Left cardiac atrium (tissue), 4 donors: ENCODE data around the gene TRPC4. TPM values are rescaled to one million over a fixed set of nuclear protein-coding genes. Genes with fewer than 3 reads are reported as not detected.

Source experiments
- ATAC-seq, 2 donors: fragments of 200-7000 bp; cut with Tn5 transposase; one replicate each; pipeline ENCODE4 v1.9.1; 2020; ENCODE audit warnings: mild to moderate bottlenecking in 2 of 2, moderate library complexity in 2 of 2
- DNase-seq: peaks from one replicate; pipeline ENCODE4 v3.0.0-alpha.2; 2020
- intact Hi-C, 2 donors: fragments of 100-400 bp; cut with DNase I; formaldehyde crosslinking; loops; one replicate each; pipeline versions ENCODE4 v1.14.1 to v1.15.1; 2022 to 2023
- total RNA-seq, 2 donors: library from RNA; stranded (reverse); fragmentation: NEBNext Ultra II Directional; extraction: Animal tissue kit (Norgen Biotek cat#: 25700); gene quantifications; one replicate each; pipeline ENCODE4 v1.2.1, GENCODE V29; 2021
- donor health status: DM: no; HTN: yes; CAD: no.
- donor health status: DM: no; HTN: yes; CAD: no; lungs with severe emphysema.
- donor health status: DM: yes; HTN: yes; CAD: no.
- donor health status: Dilated cardiomyopathy.

TRPC4 gene
- total RNA-seq, 2 donors from 2014 or later = 1.3 to 1.4 TPM

- DNase-seq (no peak), ATAC-seq (no peak)
- intact Hi-C loops = no loop called here
Observed at GRCh38 chr13:37751025-37751424, 118.5 kb downstream of the TRPC4 start.

- intact Hi-C loops = no loop called here
- no peak for ATAC-seq
- no peak for DNase-seq
Observed at GRCh38 chr13:37748913-37749312, 120.7 kb downstream of the TRPC4 start.

DNA sequence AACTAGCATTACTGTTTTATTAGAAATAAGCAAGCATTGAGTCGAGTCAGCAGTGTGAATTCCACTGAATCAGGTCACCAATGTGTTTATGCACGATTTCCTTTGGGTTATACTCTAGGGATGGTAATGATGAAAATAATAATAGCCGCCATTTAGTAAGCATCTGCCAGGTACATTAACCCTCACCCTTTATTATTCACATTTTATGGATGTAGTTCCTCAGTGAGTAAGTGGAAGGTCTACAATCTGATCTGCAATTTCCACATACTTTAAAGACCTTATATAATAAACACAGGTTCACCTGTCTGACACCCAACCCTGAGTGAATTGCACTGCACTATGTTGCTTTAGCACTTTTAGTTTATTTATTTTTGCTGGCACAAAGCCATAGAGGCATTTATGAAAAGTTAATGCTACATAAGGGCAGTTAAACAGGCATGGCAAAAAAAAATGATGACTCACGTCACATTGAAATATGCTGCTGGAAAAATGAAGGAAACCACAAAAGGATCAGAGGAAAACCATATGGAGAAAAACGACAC is 122.4 kb downstream of the TRPC4 start:
- ATAC-seq (no peak), DNase-seq (no peak)
- intact Hi-C loops = no loop called here

GRCh38 chr13:37741536-37741935 is 128.0 kb downstream of the TRPC4 start:
- DNase-seq (no peak), ATAC-seq (no peak)
- intact Hi-C loops = no loop called here

- ATAC-seq (no peak), DNase-seq (no peak)
- intact Hi-C loops = no loop called here
Observed at GRCh38 chr13:37736045-37736444, 133.5 kb downstream of the TRPC4 start.

DNA sequence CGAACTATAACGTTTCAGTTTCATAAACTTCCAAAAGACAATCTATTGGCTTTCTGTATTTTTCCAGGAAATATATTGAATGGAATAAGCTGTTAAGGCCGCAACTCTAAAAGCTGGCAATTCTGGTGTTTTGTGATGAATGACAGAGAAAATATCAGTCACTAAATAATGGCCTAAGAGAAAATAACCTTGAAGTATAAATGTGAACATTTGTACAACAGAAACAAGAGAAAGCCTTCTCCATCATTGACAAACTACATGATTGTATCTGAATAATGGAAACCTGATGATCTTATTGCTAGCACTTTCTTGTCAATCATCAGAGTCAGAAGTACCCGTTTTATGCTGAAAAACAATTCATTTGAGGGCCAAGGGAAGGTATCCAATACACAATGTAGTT is 134.3 kb downstream of the TRPC4 start:
- ATAC-seq (no peak), DNase-seq (no peak)
- intact Hi-C loops = no loop called here

DNA sequence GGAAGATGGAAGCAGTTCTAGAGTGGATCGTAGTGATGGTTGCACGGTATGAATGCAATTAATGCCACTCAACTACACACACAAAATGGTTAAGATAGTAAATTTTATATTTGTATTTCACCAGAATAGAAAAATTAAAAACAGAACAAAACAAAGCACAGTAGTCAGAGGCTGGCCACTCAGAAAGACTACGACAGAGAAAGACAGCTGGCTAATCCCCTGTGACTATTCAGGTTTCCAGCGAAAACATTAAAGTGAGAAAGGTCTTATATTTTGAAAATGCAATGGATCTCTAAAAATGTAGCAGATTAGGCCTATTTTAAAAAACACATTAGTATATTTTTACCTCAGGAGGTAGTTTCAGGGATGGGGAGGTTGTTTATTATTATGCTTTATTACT is 139.7 kb downstream of the TRPC4 start:
- no peak for DNase-seq
- intact Hi-C loops = no loop called here

GRCh38 chr13:37716420-37717195 is 153.0 kb downstream of the TRPC4 start:
- ATAC-seq (peak in 1 of 2 donors; percentile 21), DNase-seq (no peak)
- intact Hi-C loops = no loop called here

More for the DNA sequence above, 139.7 kb downstream of the TRPC4 start:
- no peak for ATAC-seq

DNA sequence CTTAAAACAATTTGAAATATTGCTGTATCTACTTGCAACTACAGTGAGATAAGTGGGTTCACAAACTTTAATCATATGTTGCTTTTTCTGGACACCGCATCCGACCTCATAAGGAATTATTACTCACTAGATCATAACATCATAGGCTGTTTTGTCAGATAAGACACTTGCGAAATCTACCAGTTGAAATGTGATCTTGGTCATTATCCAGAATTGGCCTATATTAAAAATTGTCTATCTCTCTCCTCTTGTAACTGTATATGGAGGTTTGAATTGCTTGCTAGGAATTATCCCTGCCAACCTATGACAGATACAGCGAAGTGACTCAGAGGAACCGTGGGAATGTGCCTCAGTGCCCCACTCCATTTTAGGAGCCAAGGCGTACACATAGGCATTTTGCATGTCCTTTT is 154.0 kb downstream of the TRPC4 start:
- intact Hi-C loops = no loop called here
- no peak for DNase-seq
- ATAC-seq = peak in 1 of 2 donors; percentile 79

DNA sequence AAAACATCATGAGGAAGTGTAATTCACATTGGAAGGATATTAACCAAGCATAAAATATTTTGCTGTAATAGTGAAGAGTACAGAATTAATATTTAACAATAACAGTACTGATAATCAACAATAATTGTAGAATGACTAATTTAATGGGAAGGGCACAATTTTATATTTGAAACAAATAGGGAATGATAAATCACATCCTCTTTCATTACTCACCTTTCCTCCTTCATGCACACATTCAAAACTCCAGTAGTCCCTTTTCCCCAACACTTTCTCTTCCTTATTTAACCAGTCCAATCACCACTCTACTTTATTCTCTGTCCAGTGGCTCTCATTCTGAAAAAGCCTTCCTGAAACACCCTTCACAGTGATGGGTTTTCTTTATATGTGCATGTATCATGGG is 160.3 kb downstream of the TRPC4 start:
- ATAC-seq = no peak
- intact Hi-C loops = no loop called here
- DNase-seq = no peak

DNA sequence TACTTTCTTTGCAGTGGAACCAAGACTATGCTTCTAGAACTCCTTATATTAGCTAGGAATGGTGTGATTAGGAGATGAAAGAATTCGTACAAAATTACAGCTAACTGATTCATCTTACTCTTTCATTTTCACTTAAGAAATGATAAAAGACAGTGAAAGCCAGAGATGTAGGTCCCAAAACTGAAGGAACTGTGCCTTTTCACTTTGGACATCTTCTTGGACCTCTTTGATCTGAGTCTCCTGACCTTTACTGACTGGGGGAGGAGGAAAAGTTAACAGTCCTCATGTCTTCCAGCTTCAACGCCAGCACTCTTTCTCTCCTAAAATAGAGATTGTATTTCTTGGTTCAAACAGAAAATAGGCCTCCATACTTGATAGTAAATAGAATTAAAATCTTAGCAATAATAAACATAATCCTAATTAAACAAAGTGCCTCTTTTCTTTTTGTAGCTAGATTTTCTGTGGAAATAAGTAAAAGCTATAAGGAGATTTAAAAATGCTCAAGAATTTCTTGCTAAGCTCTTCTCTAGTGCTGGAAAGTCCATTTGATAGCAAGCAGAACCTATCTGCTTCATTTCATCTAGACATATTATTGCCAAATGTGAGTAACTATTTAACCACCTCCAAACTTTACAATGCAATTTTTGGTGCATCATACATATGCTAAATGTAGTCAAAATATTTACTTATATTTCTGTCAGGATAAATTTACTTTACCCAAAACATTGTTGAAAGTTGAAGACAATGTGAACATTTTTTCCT is 161.7 kb downstream of the TRPC4 start:
- ATAC-seq (no peak), DNase-seq (no peak)

DNA sequence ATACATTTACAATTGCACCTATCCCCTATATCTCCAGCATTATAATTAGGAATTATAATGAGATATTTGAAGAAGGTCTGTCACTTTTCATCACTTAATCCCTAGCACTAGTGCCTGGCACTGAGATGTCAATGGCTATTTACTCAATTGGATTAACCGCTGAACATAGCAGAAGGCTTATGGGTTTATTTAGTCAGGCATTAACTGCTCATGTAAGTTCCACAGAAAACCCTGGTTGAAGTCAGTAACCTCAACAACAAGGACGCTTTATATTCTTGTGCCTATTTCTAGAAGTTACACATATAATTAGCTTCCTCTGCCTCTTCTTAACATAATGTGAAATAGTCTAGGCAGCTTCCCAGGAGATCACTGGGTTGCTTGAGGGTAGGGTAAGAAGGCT is 163.5 kb downstream of the TRPC4 start:
- ATAC-seq = no peak
- intact Hi-C loops = no loop called here
- DNase-seq = no peak

More for the DNA sequence above, 161.7 kb downstream of the TRPC4 start:
- intact Hi-C loops = no loop called here

DNA sequence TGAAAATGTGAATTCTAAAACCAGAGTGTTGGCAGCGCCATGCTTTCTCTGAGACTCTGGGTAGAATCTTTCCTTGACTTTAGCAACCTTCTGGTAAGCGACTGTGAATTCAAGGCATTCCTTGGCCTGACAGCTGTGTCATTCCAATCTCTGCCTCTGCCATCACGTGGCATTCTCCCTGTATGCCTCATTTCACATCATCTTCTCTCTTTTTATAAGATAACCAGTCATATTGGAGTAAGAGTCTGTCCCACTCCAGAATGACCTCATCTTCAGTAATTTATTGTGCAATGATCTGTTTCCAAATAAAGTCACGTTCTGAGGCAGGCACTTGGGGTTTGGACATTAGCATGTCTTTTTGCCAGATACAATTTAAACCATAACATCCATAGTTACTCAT is 167.6 kb downstream of the TRPC4 start:
- DNase-seq = peak; percentile 22
- ATAC-seq = peak in 1 of 2 donors; percentile 46
- intact Hi-C loops = no loop called here

GRCh38 chr13:37701306-37701705 is 168.3 kb downstream of the TRPC4 start:
- no peak for ATAC-seq
- intact Hi-C loops = no loop called here

GRCh38 chr13:37700887-37701286 is 168.7 kb downstream of the TRPC4 start:
- DNase-seq (no peak), ATAC-seq (no peak)
- intact Hi-C loops = no loop called here

More at GRCh38 chr13:37701306-37701705, 168.3 kb downstream of the TRPC4 start:
- DNase-seq = no peak

DNA sequence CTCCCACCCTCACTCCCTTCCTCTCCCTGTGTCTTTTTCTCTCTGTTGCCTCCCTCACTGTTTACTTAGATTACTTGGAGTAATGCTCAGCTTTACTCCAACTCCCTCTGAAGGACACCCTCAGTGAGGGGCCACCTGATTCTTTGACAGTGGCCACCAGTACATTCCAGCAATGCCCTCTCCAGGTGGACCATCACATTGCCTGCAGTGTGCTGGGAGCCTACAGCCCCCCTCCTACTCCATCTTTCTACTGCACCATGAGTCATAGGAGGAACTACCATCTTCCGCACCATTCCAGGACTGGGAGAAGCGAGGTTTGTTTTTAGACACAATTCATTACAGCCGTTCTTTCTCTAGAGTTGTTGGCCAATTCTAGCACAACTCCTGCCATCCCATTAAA is 174.4 kb downstream of the TRPC4 start:
- DNase-seq (no peak), ATAC-seq (no peak)
- intact Hi-C loops = no loop called here

DNA sequence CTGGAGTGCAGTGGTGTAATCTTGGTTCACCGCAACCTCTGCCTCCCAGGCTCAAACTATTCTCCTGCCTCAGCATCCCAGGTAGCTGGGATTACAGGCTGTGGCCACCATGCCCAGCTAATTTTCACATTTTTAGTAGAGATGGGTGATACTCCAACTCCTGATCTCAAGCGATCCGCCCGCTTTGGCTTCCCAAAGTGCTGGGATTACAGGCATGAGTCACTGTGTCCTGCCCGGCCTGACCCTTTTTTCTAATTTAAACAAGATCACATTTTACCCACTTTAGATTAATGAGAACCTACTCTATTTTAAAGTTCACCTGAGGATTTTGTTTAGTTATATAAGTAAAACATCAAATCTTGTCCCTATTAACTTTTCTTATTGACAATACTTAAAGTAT is 179.2 kb downstream of the TRPC4 start:
- intact Hi-C loops = no loop called here
- ATAC-seq = no peak
- no peak for DNase-seq

DNA sequence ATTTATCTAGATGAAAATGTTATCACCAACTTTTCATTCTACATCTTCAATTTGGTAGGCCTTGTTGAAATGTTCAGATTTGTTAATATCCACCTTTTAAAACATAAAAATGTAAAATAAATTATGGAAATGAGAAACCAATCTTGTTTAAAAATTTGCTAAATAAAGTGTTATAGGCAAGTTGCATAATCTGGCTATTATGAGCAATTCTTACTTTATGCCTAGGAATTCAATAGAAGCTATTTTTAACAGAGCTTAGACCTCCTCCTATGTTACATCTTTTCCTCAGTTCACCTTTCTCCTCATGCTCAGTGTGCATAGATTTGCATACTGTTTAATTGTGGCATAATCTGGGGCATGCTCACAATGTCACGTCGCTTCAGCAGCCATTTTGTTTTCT is 183.1 kb downstream of the TRPC4 start:
- intact Hi-C loops = no loop called here
- no peak for ATAC-seq

GRCh38 chr13:37685206-37685605 is 184.4 kb downstream of the TRPC4 start:
- no peak for ATAC-seq
- DNase-seq = no peak
- intact Hi-C loops = no loop called here

More for the DNA sequence above, 183.1 kb downstream of the TRPC4 start:
- no peak for DNase-seq

DNA sequence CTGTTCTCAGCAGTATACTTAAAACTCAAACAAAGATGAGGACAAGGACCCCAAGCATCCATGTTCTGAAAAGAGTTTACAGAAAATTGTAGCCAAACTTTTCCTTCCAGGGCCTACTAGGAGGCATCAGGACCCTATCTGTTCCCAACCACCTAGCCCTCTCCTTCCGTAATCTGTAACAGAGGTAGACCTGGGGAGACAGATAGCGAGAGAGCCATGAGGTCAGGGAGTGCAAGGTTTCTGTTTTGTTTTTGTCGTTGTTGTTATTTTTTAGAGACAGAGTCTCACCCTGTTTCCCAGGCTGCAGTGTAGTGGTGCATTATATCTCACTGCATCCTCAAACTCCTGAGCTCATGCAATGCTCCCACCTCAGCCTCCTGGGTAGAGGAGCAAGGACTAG is 187.1 kb downstream of the TRPC4 start:
- no peak for DNase-seq
- intact Hi-C loops = no loop called here
- no peak for ATAC-seq
